Measurements from ENCODE around the gene GLRX3. TPM values are rescaled to one million over a fixed set of nuclear protein-coding genes. Genes with fewer than 3 reads are reported as not detected.
A peak's percentile ranks its signal among the peaks of the same experiment; 100 is the strongest.

The GLRX3 gene
- total and polyA plus RNA-seq, 8 donors, result 1.2 to 80.5 (median 63.7) TPM

DNA sequence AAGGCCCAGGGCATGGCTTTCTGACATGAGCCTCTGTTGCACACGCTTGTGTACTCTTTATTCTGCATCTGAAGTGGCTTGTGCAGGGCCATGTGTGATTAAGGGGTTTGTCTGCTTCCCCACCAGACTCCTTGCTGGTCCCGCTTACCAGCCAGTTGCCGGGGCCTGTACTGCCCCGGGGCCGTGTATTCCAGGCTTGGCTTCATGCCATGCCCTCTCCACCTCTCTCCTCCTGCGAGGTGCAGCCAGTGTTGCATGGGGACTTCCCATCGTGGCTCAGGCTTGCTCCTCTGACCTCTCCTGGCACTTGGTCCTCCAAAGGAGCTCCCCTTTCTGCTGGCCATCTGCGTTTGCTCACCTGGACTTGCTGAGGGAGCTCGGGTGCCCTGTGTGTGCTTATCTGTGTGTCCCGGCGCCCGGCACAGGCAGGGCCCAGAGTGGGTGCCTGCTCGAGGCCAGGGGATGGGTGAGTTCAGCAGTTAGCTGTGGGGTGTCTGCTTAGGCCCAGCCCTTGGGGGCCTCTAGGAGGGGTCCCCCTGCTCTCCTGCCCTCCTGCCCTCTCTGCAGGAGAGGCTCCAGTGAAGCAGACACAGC is 14.6 kb upstream of the GLRX3 start:
- TF ChIP-seq EP300 (IDR thresholded peaks at IDR 0.05), result no peak
- TF ChIP-seq, protein P1, sequence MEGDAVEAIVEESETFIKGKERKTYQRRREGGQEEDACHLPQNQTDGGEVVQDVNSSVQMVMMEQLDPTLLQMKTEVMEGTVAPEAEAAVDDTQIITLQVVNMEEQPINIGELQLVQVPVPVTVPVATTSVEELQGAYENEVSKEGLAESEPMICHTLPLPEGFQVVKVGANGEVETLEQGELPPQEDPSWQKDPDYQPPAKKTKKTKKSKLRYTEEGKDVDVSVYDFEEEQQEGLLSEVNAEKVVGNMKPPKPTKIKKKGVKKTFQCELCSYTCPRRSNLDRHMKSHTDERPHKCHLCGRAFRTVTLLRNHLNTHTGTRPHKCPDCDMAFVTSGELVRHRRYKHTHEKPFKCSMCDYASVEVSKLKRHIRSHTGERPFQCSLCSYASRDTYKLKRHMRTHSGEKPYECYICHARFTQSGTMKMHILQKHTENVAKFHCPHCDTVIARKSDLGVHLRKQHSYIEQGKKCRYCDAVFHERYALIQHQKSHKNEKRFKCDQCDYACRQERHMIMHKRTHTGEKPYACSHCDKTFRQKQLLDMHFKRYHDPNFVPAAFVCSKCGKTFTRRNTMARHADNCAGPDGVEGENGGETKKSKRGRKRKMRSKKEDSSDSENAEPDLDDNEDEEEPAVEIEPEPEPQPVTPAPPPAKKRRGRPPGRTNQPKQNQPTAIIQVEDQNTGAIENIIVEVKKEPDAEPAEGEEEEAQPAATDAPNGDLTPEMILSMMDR (IDR thresholded peaks at IDR 0.05), result no peak
- no peak for TF ChIP-seq POLR2AphosphoS5 (IDR thresholded peaks at IDR 0.05)
- TF ChIP-seq POLR2A (IDR thresholded peaks at IDR 0.05), result no peak
- Histone ChIP-seq H3K27me3 (no peaks in the 10 kb centered on the region), H3K4me3 (no peak overlapping the region)

DNA sequence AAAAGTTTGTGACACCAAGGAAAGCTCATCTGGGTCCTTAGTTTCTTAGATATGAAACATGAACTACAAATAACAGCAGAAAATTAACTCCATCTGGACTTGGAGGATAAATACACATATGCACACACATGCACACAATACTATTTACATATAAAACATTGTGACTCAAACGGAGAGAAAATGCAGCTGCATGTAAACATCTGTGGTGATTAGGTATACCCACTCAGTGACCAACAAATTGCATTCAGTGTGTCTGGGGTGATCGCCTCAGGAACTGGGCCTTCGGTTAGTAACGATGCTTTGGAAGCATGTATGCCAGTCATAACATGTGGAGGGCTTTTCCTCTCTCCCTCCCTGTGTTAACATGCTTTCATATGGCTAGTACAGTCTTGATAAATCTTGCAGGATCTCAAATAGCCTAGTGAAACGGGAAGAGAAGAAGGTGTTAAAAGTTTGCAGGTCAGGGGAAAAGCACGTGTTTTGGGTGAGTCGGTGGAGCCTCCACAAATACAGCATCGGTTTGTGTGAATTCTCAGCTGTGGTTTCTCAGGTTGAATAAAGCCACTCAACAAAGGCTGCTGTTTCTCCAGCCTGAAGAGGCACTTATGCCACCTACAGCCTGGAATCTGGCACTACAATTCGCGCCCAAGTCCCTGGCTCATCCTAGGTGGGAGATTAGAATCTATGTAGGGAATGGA is 8.7 kb upstream of the GLRX3 start:
- intact Hi-C loops (cut with DNase I; ENCODE audit: low total_unique reads), result no loop called here
- Histone ChIP-seq H3K27ac (no peak overlapping the region), H3K4me3 (no peak overlapping the region), H3K36me3 (no peaks in the 10 kb centered on the region), H3K9me3 (no peaks in the 10 kb centered on the region), H3K27me3 (peaks cover 0 to 29% (median 19%) of the 10 kb centered on the region in 3 donors), H3K4me1 (peaks cover 0 to 7% (median 2%) of the 10 kb centered on the region in 4 donors)
- DNase-seq, result peak; percentile 57 to 86
- TF ChIP-seq, protein P1 (IDR thresholded peaks at IDR 0.05), result peak in 5 of 7 experiments; percentile 36 to 80 (median 68)
- no peak for TF ChIP-seq EP300 (IDR thresholded peaks at IDR 0.05)
- TF ChIP-seq POLR2AphosphoS5 (IDR thresholded peaks at IDR 0.05), result peak in 1 of 3 donors; percentile 10
- no peak for TF ChIP-seq POLR2A (IDR thresholded peaks at IDR 0.05)
- 3 to 12% (median 7%) methylated on average over 10 of the region's 10 CpGs for WGBS, 5 donors

More for the DNA sequence above, 14.6 kb upstream of the GLRX3 start:
- intact Hi-C loops (cut with DNase I; ENCODE audit: low total_unique reads), result no loop called here
- H3K36me3 ChIP-seq, result no peaks in the 10 kb centered on the region
- no peaks in the 10 kb centered on the region for H3K4me1 ChIP-seq
- WGBS, 5 donors, result 30 to 50% (median 40%) methylated on average over 8 to 13 of the region's 13 CpGs
- peaks cover 4 to 16% (median 8%) of the 10 kb centered on the region in 4 donors for H3K9me3 ChIP-seq
- DNase-seq, result no peak
- H3K27ac ChIP-seq, result no peak overlapping the region

DNA sequence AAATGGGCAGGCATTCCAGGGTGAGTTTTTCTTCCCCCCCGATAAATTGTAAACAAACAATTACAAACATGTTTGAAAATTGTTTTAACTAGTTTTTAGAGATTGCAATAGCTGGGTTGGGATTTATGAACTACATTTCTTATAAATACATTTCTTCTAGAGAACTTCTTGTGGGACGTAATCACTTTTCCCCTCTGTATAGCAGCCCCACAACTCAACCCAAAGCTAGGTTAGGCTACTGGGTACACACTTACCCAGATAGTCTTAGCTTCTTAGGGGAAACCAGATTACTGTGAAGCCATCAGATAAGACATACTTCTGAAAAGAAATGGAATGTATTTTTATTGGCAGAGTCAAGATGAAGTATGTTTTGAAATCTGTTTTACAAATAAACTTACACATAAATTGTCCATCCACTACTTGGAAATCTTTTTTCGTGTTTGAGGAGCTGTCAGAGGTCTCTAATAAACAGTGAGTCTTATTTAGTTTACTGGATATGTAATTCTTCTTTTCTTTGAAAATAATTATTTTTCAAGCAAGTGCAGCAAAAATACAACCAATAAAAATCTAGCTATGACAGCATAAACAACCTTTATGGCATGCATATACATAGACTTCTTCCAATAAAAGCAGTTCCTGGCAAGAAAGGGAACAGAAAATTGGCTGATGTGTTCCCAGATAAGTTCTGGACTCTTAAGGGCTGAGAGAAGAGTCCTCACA is 8.0 kb upstream of the GLRX3 start:
- no peak for DNase-seq
- TF ChIP-seq POLR2AphosphoS5 (IDR thresholded peaks at IDR 0.05), result no peak
- no peak for TF ChIP-seq EP300 (IDR thresholded peaks at IDR 0.05)
- TF ChIP-seq, protein P1 (IDR thresholded peaks at IDR 0.05), result no peak
- TF ChIP-seq POLR2A (IDR thresholded peaks at IDR 0.05), result no peak
- peaks cover 0 to 7% (median 2%) of the 10 kb centered on the region in 4 donors for H3K4me1 ChIP-seq
- H3K36me3 ChIP-seq, result no peaks in the 10 kb centered on the region
- intact Hi-C loops (cut with DNase I; ENCODE audit: low total_unique reads), result no loop called here
- 26 to 40% (median 33%) methylated on average over 3 of the region's 3 CpGs for WGBS, 5 donors
- no peak overlapping the region for H3K27ac ChIP-seq
- H3K27me3 ChIP-seq, result peaks cover 0 to 29% (median 19%) of the 10 kb centered on the region in 3 donors
- no peak overlapping the region for H3K4me3 ChIP-seq
- no peaks in the 10 kb centered on the region for H3K9me3 ChIP-seq

DNA sequence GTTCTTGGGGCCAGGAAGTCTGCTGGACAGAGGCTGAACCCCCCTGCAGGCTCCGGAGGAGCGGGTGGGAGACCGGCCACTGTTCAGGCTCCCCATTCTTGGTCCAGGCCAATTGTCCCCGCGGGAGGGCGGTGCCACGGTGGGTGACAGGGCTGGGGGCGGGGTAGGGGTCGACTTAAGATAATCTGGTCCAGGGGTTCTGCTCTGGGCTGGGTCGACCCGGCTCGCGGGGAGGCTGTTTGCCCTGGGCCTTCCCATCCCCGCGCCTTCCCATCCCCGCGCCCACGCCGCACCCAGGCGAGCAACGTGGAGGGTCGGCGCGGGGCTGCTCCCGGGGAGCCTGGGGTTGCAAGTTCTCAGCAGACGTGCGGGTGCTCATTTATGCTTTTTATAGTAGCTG is 7.3 kb upstream of the GLRX3 start:
- peaks cover 0 to 7% (median 2%) of the 10 kb centered on the region in 4 donors for H3K4me1 ChIP-seq
- intact Hi-C loops (cut with DNase I; ENCODE audit: low total_unique reads), result no loop called here
- no peak for DNase-seq
- WGBS, 5 donors, result 12 to 38% (median 24%) methylated on average over 12 to 27 of the region's 27 CpGs
- TF ChIP-seq EP300 (IDR thresholded peaks at IDR 0.05) (no peak), POLR2AphosphoS5 (IDR thresholded peaks at IDR 0.05) (no peak), POLR2A (IDR thresholded peaks at IDR 0.05) (no peak)
- TF ChIP-seq, protein P1 (IDR thresholded peaks at IDR 0.05), result no peak
- no peak overlapping the region for H3K27ac ChIP-seq
- no peak overlapping the region for H3K4me3 ChIP-seq
- H3K36me3 ChIP-seq, result no peaks in the 10 kb centered on the region
- H3K27me3 ChIP-seq, result peaks cover 0 to 29% (median 19%) of the 10 kb centered on the region in 3 donors
- no peaks in the 10 kb centered on the region for H3K9me3 ChIP-seq
